ENCODE data around the gene CCDC160.
"Not testable (repeated sequence)": the region's sequence is repeated elsewhere in the genome, so short reads cannot be mapped to it uniquely, and the experiment has no call there.

Gene CCDC160

DNA sequence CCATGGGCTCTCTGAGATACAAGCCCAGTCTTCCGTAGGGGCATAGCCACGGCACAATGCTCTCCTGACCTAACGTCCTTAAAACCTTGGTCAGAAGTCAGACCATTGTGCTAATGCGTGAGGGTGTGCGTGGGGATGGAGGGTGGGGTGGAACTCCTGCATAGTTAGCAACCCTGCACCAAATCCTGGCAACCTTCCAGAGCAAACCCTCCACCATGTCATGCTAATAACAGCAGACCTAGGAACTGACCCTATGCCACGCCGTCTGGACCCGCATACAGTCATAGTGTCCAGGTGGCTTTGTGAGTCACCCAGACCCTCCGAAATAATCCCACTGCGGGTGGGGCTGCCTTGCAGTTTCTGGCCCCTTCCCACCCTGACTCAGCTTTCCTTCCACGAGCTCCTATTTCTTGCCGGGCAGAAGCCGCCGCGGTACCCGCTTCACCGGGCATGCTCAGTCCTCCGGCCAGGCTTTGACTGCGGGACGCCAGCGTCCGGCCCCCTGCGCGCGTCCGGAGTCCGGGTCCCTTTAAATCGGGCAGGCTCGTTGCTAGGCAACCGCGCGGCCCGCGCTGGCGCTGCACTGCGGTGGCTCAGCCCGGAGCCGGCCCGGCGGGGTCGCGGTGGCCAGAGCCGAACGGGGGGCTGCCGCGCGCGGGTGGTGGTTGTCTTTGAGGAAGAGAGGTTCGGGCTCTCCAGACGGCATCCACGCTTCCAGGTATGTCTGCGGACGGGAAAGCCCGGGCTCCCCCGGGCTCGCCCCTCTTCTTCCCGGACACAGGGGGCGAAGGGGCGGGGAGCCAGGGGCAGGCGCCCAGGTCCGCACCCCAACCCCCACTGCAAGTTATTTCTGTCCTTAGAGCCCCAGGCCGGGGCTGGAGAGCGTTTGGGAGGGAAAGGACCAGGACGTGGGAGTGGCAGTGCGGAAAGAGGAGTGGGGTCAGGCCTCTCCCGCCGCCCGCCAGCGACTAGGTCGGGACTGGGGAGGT is at the start of gene CCDC160:
Gene CCDC160 (plus strand): TSS at position 557 of the 989 bp plus-strand sequence. CDS start 7,619 bp downstream, outside the sequence.
- DNase-seq = no peak

GRCh38 chrX:134191281-134191680 is 45.7 kb upstream of the CCDC160 start:
- DNase-seq = no peak

DNA sequence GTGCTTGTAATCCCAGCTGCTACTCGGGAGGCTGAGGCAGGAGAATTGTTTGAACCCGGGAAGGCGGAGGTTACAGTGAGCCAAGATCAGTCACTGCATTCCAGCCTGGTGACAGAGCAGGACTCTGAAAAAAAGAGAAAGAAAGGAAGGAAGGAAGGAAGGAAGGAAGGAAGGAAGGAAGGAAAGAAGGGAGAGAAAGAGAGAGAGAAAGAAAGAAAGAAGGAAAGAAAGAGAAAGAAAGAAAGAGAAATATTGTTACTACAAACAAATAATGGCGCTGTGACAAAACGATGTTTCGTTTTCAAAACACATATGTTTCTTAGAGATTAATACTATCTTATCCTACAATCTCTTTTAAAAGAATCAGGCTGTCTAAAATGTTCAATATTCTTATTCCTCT is 42.1 kb upstream of the CCDC160 start:
- no peak for DNase-seq

DNA sequence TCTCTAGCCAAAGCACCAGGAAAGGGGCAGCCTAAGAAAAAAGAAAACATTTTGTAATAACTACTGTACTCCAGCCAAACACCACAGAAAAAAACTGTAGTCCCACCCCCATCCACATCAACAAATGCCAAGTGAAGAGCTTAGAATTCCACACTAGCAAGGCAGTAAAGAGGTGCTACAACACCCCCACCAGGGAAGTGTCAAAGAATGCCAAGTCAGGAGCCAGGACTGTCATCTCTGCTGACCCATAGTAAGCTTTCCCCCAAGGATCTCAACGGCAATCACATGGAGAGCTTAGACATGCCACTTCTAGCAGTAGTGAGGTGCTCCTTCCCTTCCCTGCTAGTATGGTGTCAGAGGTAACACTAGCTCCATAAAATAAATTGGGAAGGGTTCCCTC is 34.4 kb upstream of the CCDC160 start:
- DNase-seq = no peak

DNA sequence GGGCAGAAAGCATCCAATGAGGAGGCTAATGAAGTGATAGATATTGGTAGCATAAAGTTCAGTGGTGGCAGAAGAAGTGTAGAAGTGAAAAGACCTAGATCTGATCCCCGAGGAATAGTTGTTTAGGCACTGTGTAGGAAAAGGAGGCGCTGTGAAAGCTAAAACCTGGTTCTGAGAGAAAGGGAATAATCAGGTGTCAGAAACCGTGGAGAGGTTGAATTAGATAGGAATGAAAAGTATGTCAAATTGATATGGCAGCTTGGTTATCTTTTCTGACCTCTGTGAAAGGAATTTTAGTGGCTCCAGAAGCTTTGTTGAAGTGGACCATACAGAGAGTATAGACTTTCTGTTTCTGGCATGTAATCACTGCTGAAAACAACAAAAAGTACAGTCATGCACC is 30.8 kb upstream of the CCDC160 start:
- DNase-seq = no peak

GRCh38 chrX:134210465-134210864 is 26.5 kb upstream of the CCDC160 start:
- DNase-seq = no peak

- DNase-seq = no peak
Measured at GRCh38 chrX:134235236-134235635, 1.7 kb upstream of the CCDC160 start.

- not testable (repeated sequence) for DNase-seq
Measured at GRCh38 chrX:134238144-134238543, 1.2 kb downstream of the CCDC160 start.

DNA sequence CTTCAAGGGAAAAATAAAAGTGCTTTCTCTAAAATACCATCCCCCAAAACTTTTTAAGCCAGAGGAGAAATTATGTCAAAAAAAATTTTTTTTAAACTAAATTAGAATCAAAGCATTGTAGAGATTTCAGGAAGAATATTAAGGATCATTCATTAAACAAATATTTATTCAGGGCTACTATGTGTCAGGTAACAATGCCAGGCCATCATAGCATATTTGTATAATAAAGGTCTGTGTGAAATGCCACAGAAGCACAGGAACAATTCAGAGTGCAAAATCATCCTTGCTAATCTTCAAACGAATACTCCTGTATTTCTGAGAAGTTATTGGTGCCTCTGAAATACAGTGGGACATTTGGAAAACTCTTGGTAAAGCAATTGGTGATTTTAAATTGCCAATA is 2.0 kb downstream of the CCDC160 start:
- DNase-seq = no peak

DNA sequence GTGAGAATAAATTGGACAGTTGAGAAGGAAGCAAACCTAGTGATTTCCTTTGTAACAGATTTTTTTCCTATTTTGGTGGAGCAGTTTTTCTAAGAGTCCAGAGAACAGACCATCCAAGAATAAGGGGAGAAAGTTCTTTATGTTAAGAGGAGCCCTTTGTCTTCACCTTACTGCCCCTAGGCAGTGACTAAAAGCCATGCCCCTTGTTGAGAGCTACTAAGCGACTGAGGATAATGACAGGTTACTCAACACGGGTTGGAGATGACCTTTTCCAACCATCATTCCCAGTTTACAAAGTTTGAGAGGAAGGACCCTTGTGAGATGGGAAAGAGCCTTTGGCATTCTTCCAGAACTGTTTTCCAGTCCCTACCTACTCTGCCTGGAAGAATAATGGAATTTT is 3.2 kb downstream of the CCDC160 start:
- no peak for DNase-seq

DNA sequence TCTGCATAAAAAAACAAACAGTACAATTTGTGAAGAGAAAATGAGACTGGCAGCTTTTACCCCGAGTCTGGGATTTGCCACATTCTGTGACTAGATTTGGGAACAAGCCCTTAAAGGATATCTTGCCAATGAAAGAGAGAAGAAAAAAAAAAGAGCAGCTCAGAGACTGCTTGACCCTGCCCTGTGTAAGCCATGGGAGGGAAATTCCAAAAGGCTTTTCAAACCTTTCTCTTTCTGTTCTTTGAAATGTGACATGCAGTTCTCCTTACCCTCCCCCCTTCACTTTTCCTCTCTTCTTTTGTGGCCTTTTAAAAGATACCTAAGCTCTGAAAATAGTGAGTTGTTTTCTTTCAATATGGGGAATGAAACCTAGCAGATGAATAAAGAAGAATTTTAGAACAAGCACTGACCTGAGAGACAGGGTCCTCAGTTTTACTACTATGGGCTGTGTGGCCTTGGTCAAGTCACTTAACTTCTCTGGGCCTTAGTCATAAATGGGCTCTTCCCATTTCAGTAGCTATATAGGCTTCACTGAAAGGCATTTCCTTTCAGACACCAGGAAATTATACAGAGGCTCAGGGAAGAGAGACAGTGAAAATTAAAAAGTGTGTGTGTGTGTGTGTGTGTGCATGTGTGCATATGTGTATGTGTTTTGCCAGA is 5.1 kb downstream of the CCDC160 start:
- DNase-seq = no peak

- DNase-seq = no peak
Measured at GRCh38 chrX:134244043-134244442, 7.1 kb downstream of the CCDC160 start.

DNA sequence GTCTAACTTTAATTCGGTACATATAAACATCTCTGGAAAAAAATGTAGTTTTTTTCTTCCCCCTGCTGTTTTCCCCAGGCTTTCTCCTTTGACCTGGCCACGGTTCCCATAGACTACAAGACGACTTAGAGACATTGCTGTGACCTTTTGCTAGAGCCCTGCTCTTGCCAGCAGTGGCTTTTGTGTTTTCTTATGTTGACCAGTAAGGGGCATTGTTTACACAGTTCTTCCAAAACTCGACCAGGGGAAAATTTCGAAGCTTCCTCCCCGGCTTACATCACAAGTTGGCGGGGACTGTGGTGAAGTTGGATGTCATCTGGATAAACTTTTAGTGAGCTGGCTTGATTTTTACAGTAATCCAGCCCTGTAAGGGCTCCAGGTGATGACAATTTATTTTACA is 9.3 kb downstream of the CCDC160 start:
- no peak for DNase-seq

DNA sequence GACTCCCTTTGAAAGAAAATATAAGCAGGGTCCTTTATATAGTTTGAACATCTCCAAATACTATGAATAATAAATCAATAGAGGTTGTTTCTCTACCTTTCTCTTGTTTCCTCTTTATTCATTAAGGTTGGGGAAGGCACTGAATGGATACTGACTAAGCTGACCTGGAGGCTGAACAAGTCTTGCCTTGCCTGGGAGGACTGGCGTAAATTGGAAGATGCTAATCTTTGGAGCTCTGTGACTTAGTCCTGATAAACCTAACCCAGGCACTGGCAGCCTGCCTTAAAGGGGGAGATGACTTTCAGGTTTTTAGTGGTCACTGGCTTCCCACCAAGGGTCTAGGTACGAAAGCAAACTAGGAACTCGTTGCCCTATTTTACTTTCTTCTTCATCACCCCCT is 10.5 kb downstream of the CCDC160 start:
- no peak for DNase-seq

DNA sequence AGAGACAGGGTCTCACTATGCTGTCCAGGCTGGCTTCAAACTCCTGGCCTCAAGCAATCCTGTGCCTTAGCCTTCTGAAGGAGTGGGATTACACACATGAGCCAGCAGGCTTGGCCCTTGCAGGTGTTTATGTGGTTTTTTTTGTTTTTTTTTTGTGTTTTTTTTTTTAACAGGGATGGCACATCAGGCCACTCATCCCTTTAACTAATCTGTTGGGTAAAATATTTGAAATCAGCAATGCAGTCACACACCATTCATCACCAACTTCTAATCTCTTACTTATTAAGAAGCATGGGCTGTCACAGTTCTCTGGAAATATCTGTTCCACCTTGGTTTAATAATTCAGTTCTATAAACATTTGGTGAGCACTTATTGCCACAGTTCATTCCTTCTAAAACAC is 12.3 kb downstream of the CCDC160 start:
- no peak for DNase-seq

- no peak for DNase-seq
Measured at GRCh38 chrX:134251241-134251640, 14.3 kb downstream of the CCDC160 start.

DNA sequence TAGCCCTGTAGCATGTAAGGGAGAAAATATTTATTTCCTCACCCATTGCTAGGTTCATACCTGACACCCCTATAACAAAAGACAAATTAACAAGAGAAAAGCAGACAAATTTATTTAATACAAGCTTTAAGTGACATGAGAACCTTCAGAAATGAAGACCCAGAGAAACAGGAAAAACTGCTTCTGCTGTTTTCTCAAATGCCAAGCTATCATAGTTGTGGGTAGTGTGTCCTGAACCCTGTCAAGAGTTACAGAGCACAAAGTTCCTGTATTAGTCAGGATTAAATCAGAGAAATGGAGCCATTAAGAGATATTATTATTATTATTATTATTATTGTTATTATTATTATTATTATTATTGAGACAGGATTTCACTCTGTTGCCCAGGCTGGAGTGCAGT is 17.5 kb downstream of the CCDC160 start:
- no peak for DNase-seq

GRCh38 chrX:134255555-134255954 is 18.6 kb downstream of the CCDC160 start:
- no peak for DNase-seq

GRCh38 chrX:134256684-134257083 is 19.7 kb downstream of the CCDC160 start:
- no peak for DNase-seq

DNA sequence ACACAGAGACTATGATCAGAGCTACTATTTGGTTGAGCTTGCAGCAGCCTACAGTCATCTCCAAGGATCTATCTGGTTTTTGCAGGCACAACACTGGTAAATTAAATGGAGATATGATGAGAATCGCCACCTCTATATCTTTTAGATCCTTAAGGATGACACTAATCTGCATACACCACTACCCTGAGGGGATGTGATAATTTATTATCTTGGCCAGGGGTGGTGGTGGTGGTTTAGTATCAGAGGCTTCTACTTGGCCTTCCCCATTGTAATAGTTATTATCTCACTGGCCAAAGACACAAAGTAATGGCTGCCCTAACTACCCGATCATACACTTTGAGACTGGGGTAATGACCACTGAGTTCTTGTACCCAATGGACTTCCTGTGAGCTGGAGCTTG is 21.2 kb downstream of the CCDC160 start:
- DNase-seq = no peak

DNA sequence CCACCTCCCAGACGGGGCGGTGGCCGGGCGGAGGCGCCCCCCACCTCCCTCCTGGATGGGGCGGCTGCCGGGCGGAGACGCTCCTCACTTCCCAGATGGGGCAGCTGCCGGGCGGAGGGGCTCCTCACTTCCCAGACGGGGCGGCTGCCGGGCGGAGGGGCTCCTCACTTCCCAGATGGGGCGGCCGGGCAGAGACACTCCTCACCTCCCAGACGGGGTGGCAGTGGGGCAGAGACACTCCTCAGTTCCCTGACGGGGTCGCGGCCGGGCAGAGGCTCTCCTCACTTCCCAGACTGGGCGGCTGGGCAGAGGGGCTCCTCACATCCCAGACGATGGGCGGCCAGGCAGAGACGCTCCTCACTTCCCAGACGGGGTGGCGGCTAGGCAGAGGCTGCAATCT is 49.0 kb downstream of the CCDC160 start:
- DNase-seq = not testable (repeated sequence)

DNA sequence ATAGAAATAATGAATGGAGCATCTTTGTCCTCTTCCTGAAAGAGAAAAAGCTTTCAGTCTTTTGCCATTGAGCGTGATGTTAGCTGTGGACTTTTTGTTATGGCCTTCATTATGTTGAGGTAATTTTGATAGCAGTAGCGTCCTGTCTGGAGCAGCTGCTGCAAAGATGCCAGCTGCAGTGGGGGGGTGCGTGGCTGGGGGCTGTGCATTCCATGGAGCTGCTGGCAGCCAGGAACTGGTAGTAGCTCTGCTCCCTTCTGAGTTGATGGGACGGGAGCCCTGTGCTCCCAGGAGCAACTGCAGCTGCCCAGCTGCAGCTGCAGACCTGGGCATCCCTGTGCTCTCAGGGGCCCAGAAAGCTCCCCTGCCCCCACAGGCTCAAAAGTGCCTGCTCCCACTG is 50.4 kb downstream of the CCDC160 start:
- DNase-seq = no peak

DNA sequence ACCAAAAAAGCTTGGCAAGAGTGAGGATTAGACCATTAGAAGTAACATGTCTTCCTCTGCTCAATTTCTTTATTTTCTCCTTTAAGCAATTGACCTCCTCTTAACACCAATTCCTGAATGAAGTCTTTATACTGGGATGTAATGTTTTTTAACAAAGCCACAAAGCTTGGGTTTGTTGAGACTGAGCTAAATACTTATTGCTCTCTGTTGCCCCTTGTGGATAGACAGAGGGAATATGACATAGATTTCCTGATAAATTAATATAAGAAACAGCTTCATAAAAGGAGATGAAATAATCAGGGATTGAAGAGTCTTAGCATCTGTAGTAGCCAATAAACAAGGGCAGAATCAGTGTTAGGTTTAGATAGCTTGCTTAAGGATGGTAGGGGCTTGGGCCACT is 57.6 kb downstream of the CCDC160 start:
- no peak for DNase-seq
